ENCODE measurements around the gene NWD2. TPM values are rescaled to one million over a fixed set of nuclear protein-coding genes. Genes with fewer than 3 reads are reported as not detected.

NWD2 gene
- polyA plus RNA-seq, 1 donor (not counting 4 experiments of a cell fraction or from before 2014, with no cell fraction given) = 0.10 TPM

DNA sequence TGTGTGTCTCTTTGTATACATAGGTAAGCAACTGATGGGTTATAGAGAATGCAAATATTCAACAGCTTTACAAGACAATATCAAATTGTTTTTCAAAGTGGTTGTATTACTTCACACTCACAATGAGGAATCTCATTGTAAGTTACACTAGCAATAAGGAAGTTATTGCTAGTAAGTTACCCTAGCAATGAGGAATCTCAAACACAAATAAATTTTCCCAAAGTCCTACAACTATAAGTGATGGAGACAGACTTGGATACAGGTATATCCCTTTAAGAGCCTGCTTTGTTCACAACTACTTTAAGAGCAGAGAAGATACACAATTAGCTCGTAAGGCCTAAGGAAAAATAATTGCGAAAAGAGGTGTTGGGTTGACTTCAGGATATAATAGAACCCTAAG is 28.3 kb upstream of the NWD2 start:
- no peak for DNase-seq (ENCODE audit: low read depth, low spot score)
- H3K9ac ChIP-seq (ENCODE audit: control insufficient read depth, extremely low read depth, insufficient read depth, low read length) = no peak overlapping the region
- TF ChIP-seq, protein P1, sequence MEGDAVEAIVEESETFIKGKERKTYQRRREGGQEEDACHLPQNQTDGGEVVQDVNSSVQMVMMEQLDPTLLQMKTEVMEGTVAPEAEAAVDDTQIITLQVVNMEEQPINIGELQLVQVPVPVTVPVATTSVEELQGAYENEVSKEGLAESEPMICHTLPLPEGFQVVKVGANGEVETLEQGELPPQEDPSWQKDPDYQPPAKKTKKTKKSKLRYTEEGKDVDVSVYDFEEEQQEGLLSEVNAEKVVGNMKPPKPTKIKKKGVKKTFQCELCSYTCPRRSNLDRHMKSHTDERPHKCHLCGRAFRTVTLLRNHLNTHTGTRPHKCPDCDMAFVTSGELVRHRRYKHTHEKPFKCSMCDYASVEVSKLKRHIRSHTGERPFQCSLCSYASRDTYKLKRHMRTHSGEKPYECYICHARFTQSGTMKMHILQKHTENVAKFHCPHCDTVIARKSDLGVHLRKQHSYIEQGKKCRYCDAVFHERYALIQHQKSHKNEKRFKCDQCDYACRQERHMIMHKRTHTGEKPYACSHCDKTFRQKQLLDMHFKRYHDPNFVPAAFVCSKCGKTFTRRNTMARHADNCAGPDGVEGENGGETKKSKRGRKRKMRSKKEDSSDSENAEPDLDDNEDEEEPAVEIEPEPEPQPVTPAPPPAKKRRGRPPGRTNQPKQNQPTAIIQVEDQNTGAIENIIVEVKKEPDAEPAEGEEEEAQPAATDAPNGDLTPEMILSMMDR (optimal IDR thresholded peaks at IDR 0.05 in 1 of 3, IDR thresholded peaks at IDR 0.05 in 1 of 3, conservative IDR thresholded peaks at IDR 0.05 in 1 of 3; ENCODE audit: extremely low read depth in 1 of 3, insufficient read depth in 2 of 3, low read length in 3 of 3) = no peak
- no peak for TF ChIP-seq EZH2 (IDR thresholded peaks at IDR 0.05; ENCODE audit: low read length)
- H4K20me1 ChIP-seq (ENCODE audit: control insufficient read depth, extremely low read depth, insufficient read depth, low read length) = no peaks in the 10 kb centered on the region
- no peaks in the 10 kb centered on the region for H3K36me3 ChIP-seq (ENCODE audit: control insufficient read depth in 2 of 2, extremely low read depth in 1 of 2, insufficient read depth in 2 of 2, low read length in 2 of 2)
- H3K4me2 ChIP-seq (ENCODE audit: control insufficient read depth, extremely low read depth, insufficient read depth, low read depth, low read length) = no peak overlapping the region
- no peak overlapping the region for H3K27ac ChIP-seq (ENCODE audit: control insufficient read depth, insufficient read depth, low read length)
- no peak overlapping the region for H3K4me3 ChIP-seq (ENCODE audit: control insufficient read depth in 2 of 3, extremely low read depth in 1 of 3, insufficient read depth in 2 of 3, low read depth in 1 of 3, low read length in 3 of 3)
- H3K9me3 ChIP-seq (ENCODE audit: control insufficient read depth, low read depth, low read length) = no peaks in the 10 kb centered on the region
- no peaks in the 10 kb centered on the region for H3K4me1 ChIP-seq (ENCODE audit: control insufficient read depth, extremely low read depth, insufficient read depth, low read length)
- H3K9me1 ChIP-seq (ENCODE audit: control insufficient read depth, extremely low read depth, insufficient read depth, low read length) = no peaks in the 10 kb centered on the region
- no peaks in the 10 kb centered on the region for H3K79me2 ChIP-seq (ENCODE audit: control insufficient read depth, insufficient read depth, low read length)
- H3K27me3 ChIP-seq (ENCODE audit: control insufficient read depth, extremely low read depth, insufficient read depth, low read length) = no peaks in the 10 kb centered on the region
- dilution Hi-C loops (cut with MboI; ENCODE audit: extremely low pct_ligation_motif_present, low sequenced_read_pairs) = no loop called here
- FAIRE-seq = no peak
- no peak overlapping the region for H2AFZ ChIP-seq (ENCODE audit: control insufficient read depth, low read length)

DNA sequence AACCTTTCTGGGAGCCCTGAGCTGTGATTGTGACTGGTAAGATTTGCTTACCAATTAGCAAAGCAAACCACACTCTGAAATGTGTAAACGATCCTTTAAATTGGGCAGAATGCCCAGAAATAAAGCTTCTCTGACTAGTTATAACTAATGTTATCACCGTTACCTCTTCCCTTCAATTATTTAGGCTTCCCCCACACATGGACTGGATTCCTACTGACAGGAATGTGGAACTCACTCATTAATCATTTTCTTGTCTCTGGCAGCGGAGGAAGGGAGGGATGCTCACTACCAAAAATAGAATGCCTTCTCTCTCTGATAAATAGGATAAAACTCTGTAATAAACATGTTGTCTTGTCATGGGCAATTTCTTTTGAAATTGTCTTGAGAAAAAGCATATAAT is 25.3 kb upstream of the NWD2 start:
- Histone ChIP-seq H3K9me1 (ENCODE audit: control insufficient read depth, extremely low read depth, insufficient read depth, low read length) (no peaks in the 10 kb centered on the region), H2AFZ (ENCODE audit: control insufficient read depth, low read length) (no peak overlapping the region), H4K20me1 (ENCODE audit: control insufficient read depth, extremely low read depth, insufficient read depth, low read length) (no peaks in the 10 kb centered on the region), H3K27ac (ENCODE audit: control insufficient read depth, insufficient read depth, low read length) (no peak overlapping the region), H3K79me2 (ENCODE audit: control insufficient read depth, insufficient read depth, low read length) (no peaks in the 10 kb centered on the region), H3K4me3 (ENCODE audit: control insufficient read depth in 2 of 3, extremely low read depth in 1 of 3, insufficient read depth in 2 of 3, low read depth in 1 of 3, low read length in 3 of 3) (no peak overlapping the region), H3K9me3 (ENCODE audit: control insufficient read depth, low read depth, low read length) (no peaks in the 10 kb centered on the region), H3K27me3 (ENCODE audit: control insufficient read depth, extremely low read depth, insufficient read depth, low read length) (no peaks in the 10 kb centered on the region), H3K36me3 (ENCODE audit: control insufficient read depth in 2 of 2, extremely low read depth in 1 of 2, insufficient read depth in 2 of 2, low read length in 2 of 2) (no peaks in the 10 kb centered on the region), H3K9ac (ENCODE audit: control insufficient read depth, extremely low read depth, insufficient read depth, low read length) (no peak overlapping the region), H3K4me1 (ENCODE audit: control insufficient read depth, extremely low read depth, insufficient read depth, low read length) (no peaks in the 10 kb centered on the region), H3K4me2 (ENCODE audit: control insufficient read depth, extremely low read depth, insufficient read depth, low read depth, low read length) (no peak overlapping the region)
- TF ChIP-seq, protein P1 (optimal IDR thresholded peaks at IDR 0.05 in 1 of 3, IDR thresholded peaks at IDR 0.05 in 1 of 3, conservative IDR thresholded peaks at IDR 0.05 in 1 of 3; ENCODE audit: extremely low read depth in 1 of 3, insufficient read depth in 2 of 3, low read length in 3 of 3) = no peak
- TF ChIP-seq EZH2 (IDR thresholded peaks at IDR 0.05; ENCODE audit: low read length) = no peak
- dilution Hi-C loops (cut with MboI; ENCODE audit: extremely low pct_ligation_motif_present, low sequenced_read_pairs) = no loop called here
- DNase-seq (ENCODE audit: low read depth, low spot score) (no peak), FAIRE-seq (no peak)

All from keratinocyte (primary cell).